ENCODE data around the gene ANKRD35.
"Not testable (repeated sequence)": the region's sequence is repeated elsewhere in the genome, so short reads cannot be mapped to it uniquely, and the experiment has no call there.

The ANKRD35 gene

GRCh38 chr1:145885738-145886287, at the start of gene ANKRD35:
Gene ANKRD35 (minus strand): TSS chr1:145885866. CDS start chr1:145885758, 108 bp downstream.
- DNase-seq = peak; percentile 91

DNA sequence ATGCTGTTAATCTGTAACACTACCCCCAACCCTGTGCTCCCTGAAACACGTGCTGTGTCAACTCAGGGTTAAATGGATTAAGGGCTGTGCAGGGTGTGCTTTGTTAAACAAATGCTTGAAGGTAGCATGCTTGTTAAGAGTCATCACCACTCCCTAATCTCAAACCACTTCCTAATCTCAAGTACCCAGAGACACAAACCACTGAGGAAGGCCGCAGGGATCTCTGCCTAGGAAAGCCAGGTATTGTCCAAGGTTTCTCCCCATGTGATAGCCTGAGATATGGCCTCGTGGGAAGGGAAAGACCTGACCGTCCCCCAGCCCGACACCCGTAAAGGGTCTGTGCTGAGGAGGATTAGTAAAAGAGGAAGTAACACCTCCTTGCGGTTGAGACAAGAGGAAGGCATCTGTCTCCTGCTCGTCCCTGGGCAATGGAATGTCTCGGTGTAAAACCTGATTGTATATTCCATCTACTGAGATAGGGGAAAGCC, 46.9 kb upstream of the ANKRD35 start:
- DNase-seq = not testable (repeated sequence)

- DNase-seq = no peak
Observed at GRCh38 chr1:145927916-145928643, 42.4 kb upstream of the ANKRD35 start.

- peak; percentile 90 for DNase-seq
Observed at GRCh38 chr1:145927063-145927886, 41.6 kb upstream of the ANKRD35 start, which contains the start of gene RBM8A. Gene RBM8A (minus strand): TSS chr1:145927484. CDS start chr1:145927426, 58 bp downstream.

DNA sequence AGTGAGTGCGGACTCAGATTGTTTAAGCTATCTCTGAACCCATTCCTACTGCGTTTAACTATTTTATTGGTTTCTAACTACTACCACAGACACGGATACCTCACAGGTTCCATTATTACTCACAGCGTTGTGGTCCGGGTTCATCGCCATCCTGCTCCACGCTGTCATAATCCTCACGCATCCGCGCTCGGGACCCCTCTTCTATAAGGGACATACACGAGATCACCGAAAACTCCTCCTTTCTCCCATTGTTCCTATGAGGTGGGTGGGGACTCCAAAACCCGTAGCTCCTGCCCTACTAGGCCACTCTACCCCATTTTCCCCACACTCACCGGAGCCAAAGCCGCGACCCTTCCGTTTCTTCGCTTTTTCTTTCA, 41.0 kb upstream of the ANKRD35 start:
- DNase-seq = peak; percentile 78

- no peak for DNase-seq
Observed at GRCh38 chr1:145922266-145922665, 36.6 kb upstream of the ANKRD35 start.

- DNase-seq = not testable (repeated sequence)
Observed at GRCh38 chr1:145920297-145920696, 34.6 kb upstream of the ANKRD35 start.

GRCh38 chr1:145918992-145919939, 33.6 kb upstream of the ANKRD35 start:
- DNase-seq = peak; percentile 66

GRCh38 chr1:145918144-145918991, 32.7 kb upstream of the ANKRD35 start, which contains the start of gene PEX11B:
Gene PEX11B (minus strand): TSS chr1:145918717. CDS start chr1:145918688, 29 bp downstream.
- DNase-seq = peak; percentile 93

- DNase-seq = no peak
Observed at GRCh38 chr1:145917595-145917994, 31.9 kb upstream of the ANKRD35 start.

DNA sequence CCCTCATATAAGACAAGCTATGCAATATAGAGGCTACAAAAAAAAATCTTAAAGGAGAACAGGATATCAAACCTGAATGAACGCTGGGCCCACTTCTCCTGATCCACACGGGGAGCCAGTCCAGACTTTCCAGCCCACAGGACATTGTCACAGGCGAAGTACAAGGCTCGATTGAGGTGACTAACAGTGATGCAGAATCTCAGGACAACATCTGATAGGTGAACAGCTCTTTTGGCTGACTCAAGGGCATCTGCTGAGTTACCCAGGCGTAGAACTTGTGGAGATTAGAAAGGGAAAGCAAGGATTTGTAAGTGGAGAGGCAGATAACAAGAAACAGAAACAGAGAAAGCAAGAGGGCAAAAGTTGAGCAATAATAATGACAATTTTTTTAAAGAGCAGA, 31.1 kb upstream of the ANKRD35 start:
- no peak for DNase-seq

GRCh38 chr1:145912128-145912641, 26.5 kb upstream of the ANKRD35 start:
- DNase-seq = no peak

DNA sequence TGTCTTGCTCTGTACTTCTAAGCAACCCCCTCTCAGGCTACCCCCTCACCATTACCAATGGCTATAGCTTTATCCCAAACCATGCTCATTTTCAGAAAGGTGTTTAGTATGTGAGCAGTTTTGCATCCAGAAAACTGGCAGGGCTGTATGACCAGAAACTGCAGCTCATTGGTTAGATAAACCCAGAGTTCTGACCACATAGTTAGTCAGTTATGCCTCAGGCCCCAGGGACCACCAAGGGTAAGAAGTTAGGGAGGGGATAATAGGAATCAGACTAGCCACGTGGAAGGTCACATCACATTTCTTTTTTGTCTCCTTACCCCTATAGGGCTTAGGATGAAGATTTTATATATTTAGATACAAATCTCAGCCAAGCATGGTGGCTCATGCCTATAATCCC, 23.0 kb upstream of the ANKRD35 start:
- no peak for DNase-seq

- DNase-seq = no peak
Observed at GRCh38 chr1:145906954-145907753, 21.5 kb upstream of the ANKRD35 start.

GRCh38 chr1:145901312-145902021, 15.8 kb upstream of the ANKRD35 start:
- no peak for DNase-seq

DNA sequence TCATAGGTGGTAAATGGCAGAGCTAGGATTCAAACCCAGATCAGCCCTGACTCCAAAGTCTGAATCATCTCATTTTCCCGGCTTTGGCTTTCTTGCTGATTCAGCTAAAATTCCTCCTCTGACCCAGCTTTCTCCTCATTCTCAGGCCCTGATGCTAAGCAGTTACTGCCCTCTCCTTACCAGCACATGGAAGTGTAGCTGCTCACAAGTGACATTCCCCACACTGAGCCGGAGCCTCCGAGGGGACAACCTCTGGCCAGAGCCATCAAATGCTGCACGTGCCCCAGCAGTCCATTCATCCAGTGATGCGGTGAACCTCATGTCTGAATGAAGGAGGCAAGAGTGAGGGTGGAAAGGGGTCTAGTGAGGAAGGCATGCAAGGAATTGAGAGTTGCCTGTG, 13.1 kb upstream of the ANKRD35 start:
- DNase-seq = no peak

GRCh38 chr1:145897969-145898368, 12.3 kb upstream of the ANKRD35 start:
- no peak for DNase-seq

- DNase-seq = no peak
Observed at GRCh38 chr1:145895471-145895870, 9.8 kb upstream of the ANKRD35 start.

DNA sequence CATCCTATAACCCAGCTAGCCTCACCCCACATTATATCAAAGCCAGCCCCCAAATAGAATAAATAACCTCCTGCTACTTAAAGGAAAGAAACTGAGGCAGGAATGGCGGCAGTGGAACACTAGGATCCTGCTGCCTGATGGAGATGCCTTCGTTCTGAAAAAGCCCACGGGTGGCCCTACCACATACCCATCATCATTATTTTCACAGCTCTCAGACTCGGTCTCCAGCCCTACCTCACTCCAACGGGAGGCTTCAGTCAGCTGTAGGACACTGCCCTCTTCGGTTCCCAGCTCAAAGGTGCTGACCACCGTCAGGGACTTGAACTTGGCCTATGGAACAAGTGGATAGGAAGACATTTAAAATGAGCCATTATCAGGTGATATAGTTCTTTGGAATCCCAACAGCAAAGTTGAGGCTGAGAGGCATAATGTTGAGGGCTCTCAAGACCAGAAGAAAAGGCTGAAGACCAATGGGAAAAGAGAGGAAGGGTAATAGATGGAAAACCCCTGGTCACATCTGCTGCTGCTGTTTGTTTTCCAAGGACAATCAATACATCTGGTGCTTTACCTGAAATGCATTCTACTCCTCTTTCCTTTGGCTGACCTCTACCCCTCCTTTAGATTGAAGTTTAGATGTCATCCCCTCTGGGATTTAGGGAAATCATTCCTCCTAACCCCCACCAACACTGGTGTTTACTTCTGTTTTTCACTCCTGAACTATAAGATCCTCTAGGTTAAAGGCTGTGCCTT, 7.8 kb upstream of the ANKRD35 start:
- no peak for DNase-seq

All from activated CD8-positive, alpha-beta memory T cell treated with anti-CD3 and anti-CD28 coated beads, Interleukin-2, amount 50 U/mL, for 48 hours (primary cell).